GM18526 (cell line): Measurements from ENCODE around the gene PPFIA4.

Source experiments
- POLR2A ChIP-seq: IDR thresholded peaks from 3 replicates; pipeline ENCODE4 v1.6.1; 2011; ENCODE audit not compliant: insufficient read length; ENCODE audit errors: extremely low read depth

Gene PPFIA4

DNA sequence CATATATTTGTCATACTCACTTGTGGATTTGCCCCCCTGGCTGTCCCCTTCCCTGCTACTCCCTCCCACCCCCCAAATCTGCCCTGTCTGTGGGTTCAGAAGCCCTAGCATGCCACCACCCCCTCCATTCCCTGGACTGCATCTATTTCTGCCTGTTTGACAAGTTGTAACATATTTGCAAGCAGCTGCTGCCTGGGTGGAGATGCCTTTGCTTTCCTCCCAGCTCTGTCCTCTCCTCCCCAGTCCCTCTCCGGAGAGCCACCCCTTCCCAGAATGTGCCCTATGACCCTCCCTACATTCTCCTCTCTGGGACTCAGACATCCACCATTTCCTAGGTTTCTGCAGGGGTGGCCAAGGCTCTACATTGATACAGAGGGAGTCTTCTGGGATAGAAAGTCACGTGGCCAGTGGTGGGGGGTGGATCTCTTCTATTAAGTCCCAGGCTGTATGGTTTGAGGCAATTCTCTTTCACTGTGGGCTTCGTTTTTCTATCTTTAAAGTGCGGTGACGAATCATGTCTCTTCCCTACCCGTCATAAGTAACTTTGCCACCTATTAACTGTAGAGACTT, 65.6 kb downstream of the PPFIA4 start:
- TF ChIP-seq POLR2A, result no peak

DNA sequence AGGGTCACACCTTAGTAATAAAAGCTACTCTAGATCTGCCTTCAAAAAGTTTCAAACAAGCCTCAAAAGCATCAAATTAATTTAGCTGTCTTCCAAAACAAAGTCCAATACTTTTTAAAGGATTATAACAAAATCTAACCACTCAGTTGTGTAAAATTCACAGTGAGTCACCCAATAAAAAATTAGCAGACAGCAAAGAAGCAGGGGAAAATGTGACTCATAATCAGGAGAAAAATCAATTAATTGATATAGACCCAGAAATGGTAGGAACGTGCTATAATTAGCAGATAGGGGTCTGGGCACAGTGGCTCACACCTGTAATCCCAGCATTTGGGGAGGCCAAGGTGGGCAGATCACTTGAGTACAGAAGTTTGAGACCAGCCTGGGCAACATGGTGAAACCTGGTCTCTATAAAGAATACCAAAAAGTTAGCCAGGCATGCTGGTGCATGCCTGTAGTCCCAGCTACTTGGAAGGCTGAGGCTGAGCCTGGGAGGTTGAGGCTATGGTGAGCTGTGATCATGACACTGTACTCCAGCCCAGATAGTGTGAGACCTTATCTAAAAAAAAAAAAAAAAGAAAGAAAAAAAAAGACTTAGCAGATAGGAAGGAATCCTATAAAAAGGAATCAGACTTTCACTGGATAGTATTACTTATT, 67.6 kb downstream of the PPFIA4 start:
- no peak for TF ChIP-seq POLR2A

DNA sequence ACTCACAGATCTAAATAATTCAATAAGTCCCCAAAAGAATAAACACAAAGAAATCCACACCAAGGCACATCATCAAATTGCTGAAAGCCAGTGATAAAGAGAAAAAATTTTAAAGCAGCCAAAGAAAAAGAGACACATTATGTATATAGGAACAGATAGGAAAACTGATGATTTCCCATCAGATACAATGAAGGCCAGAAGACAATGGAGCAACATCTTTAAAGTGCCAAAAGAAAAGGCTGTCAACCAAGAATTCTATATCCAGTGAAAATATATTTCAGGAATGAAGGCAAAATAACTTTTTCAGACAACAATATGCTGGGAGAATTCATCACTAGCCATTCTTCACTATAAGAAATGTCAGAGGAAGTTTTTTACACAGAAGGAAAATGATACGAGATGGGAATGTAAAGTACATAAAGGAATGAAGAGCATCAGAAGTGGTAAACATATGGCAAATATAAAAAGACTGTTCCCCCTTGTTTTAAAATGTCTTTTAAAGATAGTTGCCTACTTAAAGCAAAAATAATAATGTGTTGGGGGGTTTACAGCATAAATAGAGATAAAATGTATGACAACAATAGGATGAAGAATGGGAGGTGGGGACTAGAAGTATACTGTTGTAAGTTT, 68.9 kb downstream of the PPFIA4 start:
- no peak for TF ChIP-seq POLR2A

DNA sequence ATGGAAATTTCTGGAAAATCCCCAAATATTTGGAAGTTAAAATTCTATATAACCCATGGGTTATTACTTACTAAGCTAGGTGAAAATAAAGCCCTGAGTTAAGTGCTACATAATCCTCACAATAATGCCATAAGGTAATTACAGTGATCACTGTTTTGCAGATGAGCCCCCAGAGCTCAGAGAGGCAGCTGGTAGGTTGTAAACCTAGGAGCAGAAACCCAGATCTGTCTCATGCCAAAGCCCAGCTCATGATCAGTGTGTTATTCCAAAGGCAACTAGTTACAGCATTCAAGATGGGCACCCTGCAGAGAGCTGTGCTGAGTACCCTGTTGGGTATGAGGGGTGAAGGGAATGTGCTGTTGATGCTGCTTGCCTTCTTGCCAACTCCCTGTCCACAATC, 70.3 kb downstream of the PPFIA4 start:
- TF ChIP-seq POLR2A, result no peak

- no peak for TF ChIP-seq POLR2A
Measured at GRCh38 chr1:203097001-203097400, 70.7 kb downstream of the PPFIA4 start.

- no peak for TF ChIP-seq POLR2A
Measured at GRCh38 chr1:203098445-203098844, 72.2 kb downstream of the PPFIA4 start.

- no peak for TF ChIP-seq POLR2A
Measured at GRCh38 chr1:203098914-203099520, 72.7 kb downstream of the PPFIA4 start.

DNA sequence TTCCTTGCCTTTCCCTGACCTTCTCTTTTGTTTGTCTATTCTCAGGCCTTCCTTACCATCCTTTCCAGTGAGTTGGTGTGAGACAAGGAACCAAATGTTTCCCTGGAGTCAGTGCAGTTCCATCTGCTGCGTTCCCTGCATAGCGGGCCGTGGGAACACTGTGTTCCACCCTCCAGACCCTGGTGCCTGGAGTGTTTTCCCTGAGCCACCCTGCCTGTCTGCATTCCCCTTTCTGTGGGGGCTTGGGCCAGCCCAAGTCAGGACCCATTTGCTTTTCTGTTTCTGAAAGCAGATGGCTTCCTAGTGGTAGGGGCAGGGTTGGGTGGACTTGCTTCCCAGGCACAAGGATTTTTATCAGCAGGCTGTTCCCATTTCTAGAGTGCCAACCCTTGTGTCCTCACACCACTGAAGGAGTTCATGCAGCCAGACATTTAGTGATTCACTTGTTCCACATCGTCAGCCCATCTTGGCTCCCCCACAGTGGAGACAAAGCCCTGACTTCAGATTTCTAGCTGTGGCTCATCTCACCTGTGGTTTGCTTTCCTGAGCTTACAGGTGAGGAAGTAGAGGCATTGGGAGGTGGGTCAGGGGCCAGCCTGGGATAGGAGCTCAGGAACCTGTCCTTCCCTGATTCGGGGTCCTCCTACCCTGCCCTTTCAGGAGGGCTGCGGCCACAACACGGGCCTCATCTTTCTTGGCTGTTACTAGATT, 73.7 kb downstream of the PPFIA4 start:
- no peak for TF ChIP-seq POLR2A

GRCh38 chr1:203100516-203100869, 74.2 kb downstream of the PPFIA4 start:
- TF ChIP-seq POLR2A, result no peak

DNA sequence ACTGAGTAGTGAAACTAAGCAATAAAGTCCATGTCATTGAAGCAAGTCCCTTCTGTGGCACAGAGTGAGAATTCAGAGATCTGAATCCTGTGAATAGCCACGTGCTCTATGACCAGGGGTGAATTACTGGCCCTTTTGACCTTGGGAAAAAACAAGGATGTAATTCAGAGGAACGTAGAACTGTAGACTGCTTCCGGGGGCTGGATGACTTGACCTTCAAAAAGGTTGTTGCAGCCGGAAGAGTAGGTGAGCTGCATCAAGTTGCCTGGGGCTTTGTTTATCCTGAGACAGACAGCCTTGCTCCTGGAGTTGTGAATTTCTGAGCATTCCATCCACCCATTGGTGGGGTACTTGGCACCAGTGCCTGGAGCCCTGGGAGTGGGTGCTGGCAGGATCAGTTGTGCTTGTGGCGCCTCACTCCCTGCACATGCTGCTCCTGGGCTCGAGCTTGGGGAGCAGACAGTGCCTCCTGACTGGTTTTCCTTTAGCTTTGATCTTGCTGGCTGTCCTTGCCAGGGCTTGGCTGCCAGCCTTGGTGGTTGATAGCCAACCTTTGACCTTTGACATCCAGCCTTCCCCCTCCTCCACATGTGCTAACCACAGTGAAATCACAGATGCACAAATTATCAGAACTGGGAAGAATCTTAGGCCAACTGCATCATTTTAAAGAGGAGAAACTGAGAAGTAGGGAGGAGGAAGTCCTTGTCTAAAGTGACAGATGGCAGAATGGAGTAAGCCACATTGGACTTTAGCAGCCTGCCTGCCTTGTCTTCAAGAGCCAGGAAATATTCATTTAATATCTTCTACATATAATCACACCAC, 75.7 kb downstream of the PPFIA4 start:
- no peak for TF ChIP-seq POLR2A

- no peak for TF ChIP-seq POLR2A
Measured at GRCh38 chr1:203103216-203103615, 76.9 kb downstream of the PPFIA4 start.

GRCh38 chr1:203103829-203104495, 77.7 kb downstream of the PPFIA4 start:
- TF ChIP-seq POLR2A, result no peak

DNA sequence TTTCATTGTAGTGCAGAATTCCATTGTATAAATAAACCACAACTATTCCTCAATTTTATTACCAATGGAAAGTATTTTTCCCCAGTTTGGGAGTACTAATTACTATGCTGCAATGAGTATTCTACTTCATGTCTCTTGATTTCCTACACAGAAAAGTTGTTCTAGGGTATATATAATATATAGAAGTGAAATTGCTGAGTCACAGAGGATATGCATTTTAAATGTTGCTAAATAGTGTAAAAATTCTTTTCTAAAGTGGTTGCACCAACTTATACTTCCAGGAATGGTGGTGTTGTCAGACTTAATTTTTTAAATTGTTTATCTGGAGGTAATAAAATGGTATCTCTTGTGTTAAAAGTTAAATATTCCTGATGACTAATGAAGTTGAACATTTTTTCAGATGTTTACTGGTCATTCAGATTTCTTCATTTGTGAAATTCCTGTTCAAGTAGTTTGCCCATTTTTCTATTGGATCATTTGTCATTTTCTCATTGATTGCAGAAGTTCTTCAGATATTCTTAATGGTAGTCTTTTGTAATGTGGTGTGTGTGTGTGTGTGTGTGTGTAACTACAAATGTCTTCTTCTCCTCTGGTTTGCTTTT, 78.6 kb downstream of the PPFIA4 start:
- TF ChIP-seq POLR2A, result no peak

DNA sequence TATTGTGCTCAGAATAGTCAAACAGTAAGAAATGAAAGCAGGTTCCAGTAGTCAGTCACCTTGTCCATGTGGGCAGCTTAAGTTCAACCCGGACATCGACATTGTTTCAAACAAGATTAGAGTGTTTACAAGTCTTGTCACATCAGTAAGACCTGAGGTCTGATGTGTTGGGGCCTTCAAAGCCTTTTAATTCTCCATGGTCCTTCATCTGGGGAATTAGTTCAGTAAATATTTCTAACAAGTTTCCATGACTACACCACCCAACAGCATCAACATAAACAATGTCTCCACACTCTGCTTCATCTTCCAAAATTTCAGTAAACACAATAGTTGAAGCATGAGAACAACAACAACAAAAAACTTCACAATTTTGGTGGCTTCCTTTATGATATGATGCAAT, 86.2 kb downstream of the PPFIA4 start:
- no peak for TF ChIP-seq POLR2A

- no peak for TF ChIP-seq POLR2A
Measured at GRCh38 chr1:203113308-203113707, 87.0 kb downstream of the PPFIA4 start.

DNA sequence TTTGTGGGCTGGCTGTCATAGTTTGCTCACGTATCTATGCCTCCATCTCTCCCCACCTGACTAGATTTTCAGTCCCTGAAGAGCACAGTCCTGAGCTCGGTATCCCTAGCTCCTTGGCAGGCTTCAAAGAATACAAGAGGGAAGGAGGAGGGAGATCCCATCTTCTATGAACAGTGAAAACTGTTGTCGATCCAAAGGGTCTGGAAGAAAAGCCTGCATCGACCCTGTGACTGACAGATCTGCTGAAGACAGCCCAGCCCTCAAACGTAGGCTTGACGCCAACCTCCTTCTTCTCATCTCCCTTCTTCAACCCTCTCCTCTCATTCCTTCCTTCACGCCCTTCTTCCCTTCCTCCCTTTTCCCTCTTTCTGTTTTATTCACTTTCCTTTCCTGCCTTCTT, 87.9 kb downstream of the PPFIA4 start:
- no peak for TF ChIP-seq POLR2A
